Muscle layer of duodenum (tissue), 2 donors: ENCODE data around the gene ABCF3.

Experiments
- H3K27ac ChIP-seq: one replicate; pipeline ENCODE4 v1.7.0; 2013; ENCODE audit warnings: mild to moderate bottlenecking, low read length
- H3K27me3 ChIP-seq: one replicate; pipeline ENCODE4 v1.7.0; 2013; ENCODE audit warnings: low read depth, mild to moderate bottlenecking, control low read depth, low read length
- H3K36me3 ChIP-seq, 2 donors: one replicate each; pipeline ENCODE4 v1.7.0; 2013; ENCODE audit warnings: low read length in 2 of 2, control low read depth in 1 of 2, mild to moderate bottlenecking in 1 of 2; ENCODE audit not compliant: insufficient read depth in 2 of 2, control insufficient read depth in 1 of 2
- H3K4me1 ChIP-seq, 2 donors: one replicate each; pipeline ENCODE4 v1.7.0; 2013; ENCODE audit warnings: low read length in 2 of 2, mild to moderate bottlenecking in 2 of 2, control low read depth in 1 of 2, moderate library complexity in 1 of 2; ENCODE audit not compliant: insufficient read depth in 2 of 2, control insufficient read depth in 1 of 2
- H3K4me3 ChIP-seq, 2 donors: one replicate each; pipeline ENCODE4 v1.7.0; 2013; ENCODE audit warnings: low read length in 2 of 2, low read depth in 1 of 2, mild to moderate bottlenecking in 1 of 2
- H3K9me3 ChIP-seq, 2 donors: one replicate each; pipeline ENCODE4 v1.7.0; 2013; ENCODE audit warnings: low read length in 2 of 2, control low read depth in 1 of 2, mild to moderate bottlenecking in 1 of 2; ENCODE audit not compliant: control insufficient read depth in 1 of 2
- donor health status: healthy.

ABCF3 gene

DNA sequence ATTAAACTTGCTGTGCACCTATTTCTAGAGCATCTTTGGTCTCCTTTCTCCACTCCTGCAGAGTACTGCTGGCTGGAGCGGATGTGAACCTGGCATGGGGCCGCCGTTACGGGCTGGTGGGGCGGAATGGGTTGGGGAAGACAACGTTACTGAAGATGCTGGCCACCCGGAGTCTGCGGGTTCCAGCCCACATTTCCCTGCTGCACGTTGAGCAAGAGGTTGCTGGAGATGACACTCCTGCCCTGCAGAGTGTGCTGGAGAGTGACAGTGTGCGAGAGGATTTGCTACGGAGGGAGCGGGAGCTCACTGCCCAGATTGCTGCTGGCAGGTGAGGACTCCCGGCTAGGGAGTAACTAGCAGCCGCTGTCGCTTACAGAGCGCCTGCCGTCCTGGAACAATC is 2.1 kb downstream of the ABCF3 start:
- Histone ChIP-seq H3K27me3 (no peaks in the 10 kb centered on the region), H3K4me3 (no peak overlapping the region), H3K36me3 (peaks cover 59 to 77% of the 10 kb centered on the region in 2 donors), H3K27ac (no peak overlapping the region), H3K4me1 (peaks cover 19 to 33% of the 10 kb centered on the region in 2 donors), H3K9me3 (no peaks in the 10 kb centered on the region)

- H3K4me3 ChIP-seq, result no peak overlapping the region
- no peak overlapping the region for H3K27ac ChIP-seq
- H3K27me3 ChIP-seq, result no peaks in the 10 kb centered on the region
- H3K36me3 ChIP-seq, result peaks cover 60 to 77% of the 10 kb centered on the region in 2 donors
- H3K9me3 ChIP-seq, result no peaks in the 10 kb centered on the region
- peaks cover 19 to 33% of the 10 kb centered on the region in 2 donors for H3K4me1 ChIP-seq
These were observed 3.4 kb downstream of the ABCF3 start for GRCh38 chr3:184189421-184189820.

- peaks cover 60 to 87% of the 10 kb centered on the region in 2 donors for H3K36me3 ChIP-seq
- H3K4me3 ChIP-seq, result no peak overlapping the region
- no peak overlapping the region for H3K27ac ChIP-seq
- H3K9me3 ChIP-seq, result no peaks in the 10 kb centered on the region
- H3K4me1 ChIP-seq, result peaks cover 2 to 11% of the 10 kb centered on the region in 2 donors
- no peaks in the 10 kb centered on the region for H3K27me3 ChIP-seq
These were observed 6.9 kb downstream of the ABCF3 start for GRCh38 chr3:184192889-184193288.

- Histone ChIP-seq H3K27ac (no peak overlapping the region), H3K36me3 (peaks cover 49 to 75% of the 10 kb centered on the region in 2 donors), H3K27me3 (no peaks in the 10 kb centered on the region), H3K4me1 (no peaks in the 10 kb centered on the region), H3K9me3 (no peaks in the 10 kb centered on the region), H3K4me3 (no peak overlapping the region)
These were observed 8.1 kb downstream of the ABCF3 start for GRCh38 chr3:184193991-184194539.

DNA sequence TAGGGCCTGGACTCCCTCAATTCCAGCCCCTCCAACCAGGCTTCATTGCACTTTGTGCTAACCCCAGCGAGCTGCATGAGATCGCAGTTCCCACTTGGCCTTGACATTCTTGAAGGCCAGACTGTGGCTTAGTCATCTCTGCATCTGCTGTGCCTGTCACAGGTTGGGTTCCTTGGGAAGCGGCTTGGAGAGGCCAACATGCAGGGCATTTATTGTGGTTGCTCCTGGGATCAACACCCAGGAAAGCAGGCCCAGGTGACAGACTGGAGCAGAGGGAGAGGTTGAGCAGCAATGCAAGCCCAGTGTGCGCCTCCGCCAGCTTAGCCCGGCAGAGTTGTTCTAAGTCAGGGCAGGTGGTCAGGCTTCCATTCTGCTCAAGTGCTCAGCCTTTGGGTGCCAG is 10.5 kb downstream of the ABCF3 start:
- Histone ChIP-seq H3K27ac (no peak overlapping the region), H3K9me3 (no peaks in the 10 kb centered on the region), H3K4me1 (no peaks in the 10 kb centered on the region), H3K36me3 (peaks cover 25 to 50% of the 10 kb centered on the region in 2 donors), H3K4me3 (no peak overlapping the region), H3K27me3 (no peaks in the 10 kb centered on the region)

GRCh38 chr3:184198509-184198908 is 12.5 kb downstream of the ABCF3 start:
- H3K27ac ChIP-seq, result no peak overlapping the region
- no peak overlapping the region for H3K4me3 ChIP-seq
- H3K4me1 ChIP-seq, result no peaks in the 10 kb centered on the region
- no peaks in the 10 kb centered on the region for H3K9me3 ChIP-seq
- H3K27me3 ChIP-seq, result no peaks in the 10 kb centered on the region
- H3K36me3 ChIP-seq, result peaks cover 9 to 30% of the 10 kb centered on the region in 2 donors

DNA sequence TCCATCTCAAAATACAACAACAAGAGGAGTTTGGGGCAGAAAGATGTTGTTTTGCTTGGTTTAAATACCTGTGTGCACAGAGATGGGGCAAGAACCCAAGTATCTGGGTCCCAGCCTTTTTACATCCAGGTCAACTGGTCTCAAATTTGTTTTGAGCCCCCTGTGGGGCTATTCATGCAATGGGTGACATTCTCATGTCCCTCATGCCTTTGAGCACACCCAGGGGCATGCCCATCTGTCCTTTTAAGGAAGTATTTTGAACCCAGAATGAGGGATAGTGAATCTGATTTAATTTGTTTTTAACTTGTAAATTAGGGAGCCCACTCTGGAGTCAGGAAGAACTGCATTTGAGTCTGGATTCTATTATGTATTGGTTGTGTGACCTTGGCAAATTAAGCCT is 14.8 kb downstream of the ABCF3 start:
- Histone ChIP-seq H3K4me3 (no peak overlapping the region), H3K9me3 (no peaks in the 10 kb centered on the region), H3K27me3 (no peaks in the 10 kb centered on the region), H3K27ac (no peak overlapping the region), H3K36me3 (peaks cover 0 to 9% of the 10 kb centered on the region in 2 donors), H3K4me1 (no peaks in the 10 kb centered on the region)

- Histone ChIP-seq H3K27ac (no peak overlapping the region), H3K4me3 (no peak overlapping the region), H3K27me3 (no peaks in the 10 kb centered on the region), H3K9me3 (no peaks in the 10 kb centered on the region), H3K36me3 (no peaks in the 10 kb centered on the region), H3K4me1 (no peaks in the 10 kb centered on the region)
These were observed 17.5 kb downstream of the ABCF3 start for GRCh38 chr3:184203526-184203925.

DNA sequence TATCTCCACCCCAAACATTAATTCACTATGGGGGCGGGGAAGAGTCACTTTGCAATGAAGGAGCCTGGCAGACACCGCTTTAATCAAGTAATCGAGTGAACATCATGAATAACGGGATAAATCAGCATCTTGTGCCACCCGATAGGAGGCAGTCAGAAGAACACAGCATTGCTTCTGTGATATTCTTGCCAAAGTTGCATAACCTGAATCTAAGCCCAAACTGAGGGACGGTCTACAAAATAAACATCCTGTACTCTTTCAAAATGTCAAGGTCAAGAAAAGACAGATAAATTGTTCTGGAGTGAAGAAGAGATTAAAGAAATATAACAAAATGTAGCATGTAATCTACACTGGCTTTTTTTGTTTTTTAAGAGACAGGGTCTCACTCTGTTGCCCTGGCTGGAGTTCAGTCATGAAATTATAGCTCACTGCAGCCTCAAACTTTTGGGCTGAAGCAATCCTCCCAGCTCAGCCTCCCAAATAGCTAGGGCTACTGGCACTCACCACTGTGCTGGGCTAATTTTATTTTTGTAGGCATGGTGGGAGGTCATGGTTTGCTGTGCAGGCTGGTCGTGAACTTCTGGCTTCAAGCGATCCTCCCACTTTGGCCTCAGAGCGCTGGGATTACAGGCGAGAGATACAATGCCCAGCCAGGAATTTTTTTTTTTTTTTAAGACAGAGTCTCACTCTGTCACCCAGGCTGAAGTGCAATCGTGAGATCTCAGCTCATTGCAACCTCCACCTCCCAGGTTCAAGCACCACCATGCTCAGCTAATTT is 23.3 kb downstream of the ABCF3 start:
- H3K4me3 ChIP-seq, result no peak overlapping the region
- no peaks in the 10 kb centered on the region for H3K36me3 ChIP-seq
- H3K27me3 ChIP-seq, result no peaks in the 10 kb centered on the region
- no peaks in the 10 kb centered on the region for H3K4me1 ChIP-seq
- H3K9me3 ChIP-seq, result no peaks in the 10 kb centered on the region
- H3K27ac ChIP-seq, result no peak overlapping the region

GRCh38 chr3:184211297-184211696 is 25.3 kb downstream of the ABCF3 start:
- H3K27ac ChIP-seq, result no peak overlapping the region
- no peaks in the 10 kb centered on the region for H3K4me1 ChIP-seq
- H3K36me3 ChIP-seq, result no peaks in the 10 kb centered on the region
- H3K27me3 ChIP-seq, result no peaks in the 10 kb centered on the region
- no peak overlapping the region for H3K4me3 ChIP-seq
- H3K9me3 ChIP-seq, result no peaks in the 10 kb centered on the region

DNA sequence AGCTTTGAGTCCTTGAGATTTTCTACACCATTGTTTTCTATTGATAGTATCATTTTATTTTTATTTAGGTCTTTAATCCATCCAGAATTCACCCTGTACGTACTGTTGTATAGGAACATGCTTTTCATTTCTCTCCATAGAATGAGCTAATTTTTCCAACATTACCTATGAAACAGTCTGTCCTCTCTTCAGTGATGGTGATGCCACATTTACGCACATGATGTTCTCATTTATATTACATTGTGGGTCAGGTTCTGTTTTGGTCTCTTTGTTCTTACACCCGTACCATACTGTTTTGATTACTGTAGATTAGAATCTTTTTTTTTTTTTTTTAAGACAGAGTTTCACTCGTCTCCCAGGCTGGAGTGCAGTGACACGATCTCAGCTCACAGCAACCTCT is 25.7 kb downstream of the ABCF3 start:
- Histone ChIP-seq H3K4me1 (no peaks in the 10 kb centered on the region), H3K27me3 (no peaks in the 10 kb centered on the region), H3K9me3 (no peaks in the 10 kb centered on the region), H3K27ac (no peak overlapping the region), H3K36me3 (no peaks in the 10 kb centered on the region), H3K4me3 (no peak overlapping the region)

GRCh38 chr3:184218814-184219213 is 32.8 kb downstream of the ABCF3 start:
- no peaks in the 10 kb centered on the region for H3K36me3 ChIP-seq
- H3K4me3 ChIP-seq, result no peak overlapping the region

More at GRCh38 chr3:184218814-184219213, 32.8 kb downstream of the ABCF3 start:
- no peak overlapping the region for H3K27ac ChIP-seq
- no peaks in the 10 kb centered on the region for H3K4me1 ChIP-seq
- H3K27me3 ChIP-seq, result no peaks in the 10 kb centered on the region
- no peaks in the 10 kb centered on the region for H3K9me3 ChIP-seq
